RWPE2 (cell line): ENCODE results near the gene FXYD7.

ENCODE experiments used
- ATAC-seq: fragments of 200-7000 bp; cut with Tn5 transposase; 3 replicates; pipeline ENCODE4 v1.9.1; 2021; ENCODE audit warnings: low read depth
- DNase-seq: peaks from one replicate; pipeline ENCODE4 v3.0.0-alpha.2; 2020; ENCODE audit warnings: low spot score
- H3K27ac ChIP-seq: fragments of 450-650 bp; 2 replicates; pipeline ENCODE4 v1.5.1; 2017; ENCODE audit warnings: mild to moderate bottlenecking; ENCODE audit not compliant: poor library complexity, severe bottlenecking
- H3K27me3 ChIP-seq: fragments of 250-450 bp; sonication (Bioruptor Pico); 2 replicates; pipeline ENCODE4 v1.5.1; 2021; ENCODE audit warnings: mild to moderate bottlenecking, moderate library complexity; ENCODE audit not compliant: insufficient read depth, poor library complexity, severe bottlenecking
- H3K36me3 ChIP-seq: fragments of 250-450 bp; sonication (Bioruptor Pico); 2 replicates; pipeline ENCODE4 v1.5.1; 2020; ENCODE audit warnings: low read depth, mild to moderate bottlenecking, moderate library complexity
- H3K4me1 ChIP-seq: fragments of 250-450 bp; sonication (Bioruptor Pico); 2 replicates; pipeline ENCODE4 v1.5.1; 2021; ENCODE audit warnings: mild to moderate bottlenecking, moderate library complexity; ENCODE audit not compliant: insufficient read depth, poor library complexity, severe bottlenecking
- H3K4me3 ChIP-seq: fragments of 250-450 bp; sonication (Bioruptor Pico); 2 replicates; pipeline ENCODE4 v1.5.1; 2021; ENCODE audit warnings: mild to moderate bottlenecking, moderate library complexity; ENCODE audit not compliant: severe bottlenecking
- H3K9me3 ChIP-seq: fragments of 250-450 bp; sonication (Bioruptor Pico); 2 replicates; pipeline ENCODE4 v1.5.1; 2021; ENCODE audit warnings: mild to moderate bottlenecking, moderate library complexity; ENCODE audit not compliant: severe bottlenecking
- TF ChIP-seq, protein P1 (sequence below): fragments of 450-650 bp; IDR thresholded peaks from one replicate; pipeline ENCODE4 v1.5.1; 2017; ENCODE audit warnings: mild to moderate bottlenecking, moderate library complexity; ENCODE audit not compliant: poor library complexity, severe bottlenecking

The FXYD7 gene

DNA sequence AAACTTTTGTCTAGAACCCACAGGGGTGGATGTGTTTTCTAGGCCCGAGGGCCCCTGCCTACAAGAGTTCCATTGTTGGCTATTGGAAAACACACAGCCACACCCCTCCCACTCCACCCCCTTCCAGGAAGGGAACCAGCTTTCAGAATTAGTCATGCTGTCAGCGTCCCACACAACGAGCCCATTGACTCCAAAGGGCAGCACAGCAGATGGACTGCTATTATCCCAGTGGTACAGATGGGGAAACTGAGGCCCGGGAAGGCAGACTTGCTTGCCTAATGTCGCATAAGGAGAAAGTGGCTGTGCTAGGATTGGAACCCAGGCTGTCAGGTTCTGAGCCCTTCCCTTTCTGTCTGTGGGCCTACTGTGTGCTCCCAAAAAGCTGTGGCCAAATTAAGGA, 35.5 kb upstream of the FXYD7 start:
- Histone ChIP-seq H3K4me1 (peaks cover 12% of the 10 kb centered on the region), H3K9me3 (no peaks in the 10 kb centered on the region), H3K27ac (peak overlapping the region; percentile 25), H3K4me3 (no peak overlapping the region), H3K27me3 (no peaks in the 10 kb centered on the region), H3K36me3 (no peaks in the 10 kb centered on the region)
- peak; percentile 82 for ATAC-seq
- TF ChIP-seq, protein P1, sequence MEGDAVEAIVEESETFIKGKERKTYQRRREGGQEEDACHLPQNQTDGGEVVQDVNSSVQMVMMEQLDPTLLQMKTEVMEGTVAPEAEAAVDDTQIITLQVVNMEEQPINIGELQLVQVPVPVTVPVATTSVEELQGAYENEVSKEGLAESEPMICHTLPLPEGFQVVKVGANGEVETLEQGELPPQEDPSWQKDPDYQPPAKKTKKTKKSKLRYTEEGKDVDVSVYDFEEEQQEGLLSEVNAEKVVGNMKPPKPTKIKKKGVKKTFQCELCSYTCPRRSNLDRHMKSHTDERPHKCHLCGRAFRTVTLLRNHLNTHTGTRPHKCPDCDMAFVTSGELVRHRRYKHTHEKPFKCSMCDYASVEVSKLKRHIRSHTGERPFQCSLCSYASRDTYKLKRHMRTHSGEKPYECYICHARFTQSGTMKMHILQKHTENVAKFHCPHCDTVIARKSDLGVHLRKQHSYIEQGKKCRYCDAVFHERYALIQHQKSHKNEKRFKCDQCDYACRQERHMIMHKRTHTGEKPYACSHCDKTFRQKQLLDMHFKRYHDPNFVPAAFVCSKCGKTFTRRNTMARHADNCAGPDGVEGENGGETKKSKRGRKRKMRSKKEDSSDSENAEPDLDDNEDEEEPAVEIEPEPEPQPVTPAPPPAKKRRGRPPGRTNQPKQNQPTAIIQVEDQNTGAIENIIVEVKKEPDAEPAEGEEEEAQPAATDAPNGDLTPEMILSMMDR = no peak
- DNase-seq = no peak

- Histone ChIP-seq H3K9me3 (no peaks in the 10 kb centered on the region), H3K27me3 (no peaks in the 10 kb centered on the region), H3K27ac (no peak overlapping the region), H3K36me3 (no peaks in the 10 kb centered on the region), H3K4me1 (peaks cover 12% of the 10 kb centered on the region), H3K4me3 (no peak overlapping the region)
- no peak for DNase-seq
- ATAC-seq = no peak
- TF ChIP-seq, protein P1 = no peak
Measured at GRCh38 chr19:35108730-35109129, 34.3 kb upstream of the FXYD7 start.

- Histone ChIP-seq H3K9me3 (no peaks in the 10 kb centered on the region), H3K36me3 (no peaks in the 10 kb centered on the region), H3K27ac (no peak overlapping the region), H3K27me3 (no peaks in the 10 kb centered on the region), H3K4me1 (peaks cover 12% of the 10 kb centered on the region), H3K4me3 (no peak overlapping the region)
- no peak for DNase-seq
- ATAC-seq = peak; percentile 68
- TF ChIP-seq, protein P1 = no peak
Measured at GRCh38 chr19:35109395-35110112, 33.5 kb upstream of the FXYD7 start.

- DNase-seq (no peak), ATAC-seq (no peak)
- Histone ChIP-seq H3K27me3 (no peaks in the 10 kb centered on the region), H3K9me3 (no peaks in the 10 kb centered on the region), H3K4me3 (no peak overlapping the region), H3K27ac (no peak overlapping the region), H3K36me3 (no peaks in the 10 kb centered on the region), H3K4me1 (peaks cover 15% of the 10 kb centered on the region)
- TF ChIP-seq, protein P1 = no peak
Measured at GRCh38 chr19:35110974-35111373, 32.1 kb upstream of the FXYD7 start.

DNA sequence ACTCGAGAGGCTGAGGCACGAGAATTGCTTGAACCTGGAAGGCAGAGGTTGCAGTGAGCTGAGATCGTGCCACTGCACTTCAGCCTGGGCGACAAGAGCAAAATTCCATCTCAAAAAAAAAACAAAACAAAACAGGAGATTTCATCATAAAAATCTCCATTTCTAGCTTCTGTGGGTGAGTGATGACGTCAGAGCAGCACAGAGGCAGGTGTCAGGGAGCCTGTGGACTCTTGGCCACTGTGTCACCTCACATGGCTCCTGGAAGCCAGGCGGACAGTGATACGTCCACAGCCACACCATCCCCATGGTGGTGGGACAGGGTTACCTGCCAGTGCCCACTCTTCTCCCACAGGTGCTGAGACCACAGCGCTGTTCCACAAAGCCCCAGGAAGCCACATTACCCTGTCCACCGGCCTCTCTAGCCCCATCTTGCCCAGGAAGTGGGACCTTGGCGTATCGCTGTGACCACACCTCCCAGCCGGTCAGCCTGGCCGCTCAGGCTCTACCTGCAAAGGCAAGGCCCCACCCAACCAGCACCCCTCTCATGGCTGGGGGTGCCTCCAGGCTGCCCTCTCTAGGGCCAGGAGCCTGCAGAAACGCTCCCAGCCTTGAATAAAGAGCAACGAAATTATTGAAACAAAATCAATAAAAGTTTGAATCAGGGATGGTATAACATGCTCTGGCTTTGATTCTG, 29.9 kb upstream of the FXYD7 start:
- Histone ChIP-seq H3K36me3 (no peaks in the 10 kb centered on the region), H3K27me3 (no peaks in the 10 kb centered on the region), H3K27ac (no peak overlapping the region), H3K9me3 (no peaks in the 10 kb centered on the region), H3K4me3 (no peak overlapping the region), H3K4me1 (peaks cover 8% of the 10 kb centered on the region)
- TF ChIP-seq, protein P1 = no peak
- DNase-seq = no peak
- no peak for ATAC-seq
